SH-SY5Y (cell line): ENCODE measurements around the gene CAPN11.

Experiments
- GATA2 ChIP-seq: IDR thresholded peaks from 2 replicates; pipeline ENCODE4 v1.6.1; 2011; ENCODE audit warnings: mild to moderate bottlenecking, low read depth, low read length
- GATA3 ChIP-seq: IDR thresholded peaks from 2 replicates; pipeline ENCODE4 v1.6.1; 2011; ENCODE audit warnings: low read depth, mild to moderate bottlenecking, low read length, moderate library complexity

GRCh38 chr6:44199883-44200282 is 41.3 kb downstream of the CAPN11 start:
- no peak for TF ChIP-seq GATA3
- TF ChIP-seq GATA2 = no peak
